ENCODE measurements around the gene U2AF2. TPM values are rescaled to one million over a fixed set of nuclear protein-coding genes. Genes with fewer than 3 reads are reported as not detected.

U2AF2 gene
- polyA plus RNA-seq, 2 donors, result 110 to 120 TPM

GRCh38 chr19:55647732-55648584, 6.9 kb upstream of the U2AF2 start, which contains the start of gene CCDC106:
Gene CCDC106 (plus strand): TSS chr19:55648212. CDS start chr19:55649047, 835 bp downstream.
- Histone ChIP-seq H3K4me3 (ENCODE audit: low read depth in 1 of 2, low read length in 2 of 2) (peak within 1 kb of the TSS; percentile 64 to 71), H3K27ac (ENCODE audit: low read depth in 2 of 2, low read length in 1 of 2) (peak within 1 kb of the TSS; percentile 75 to 79), H3K4me1 (ENCODE audit: control insufficient read depth in 2 of 2, insufficient read depth in 2 of 2, low read length in 1 of 2) (peaks cover 2 to 25% of the 10 kb centered on the region in 2 donors), H3K9me3 (ENCODE audit: control insufficient read depth in 2 of 2, insufficient read depth in 1 of 2, low read depth in 1 of 2, low read length in 1 of 2) (no peaks in the 10 kb centered on the region), H3K27me3 (ENCODE audit: control insufficient read depth in 1 of 2, insufficient read depth in 2 of 2, low read length in 2 of 2) (no peaks in the 10 kb centered on the region), H3K36me3 (ENCODE audit: control insufficient read depth in 2 of 2, insufficient read depth in 2 of 2, low read length in 1 of 2) (peaks cover 0 to 11% of the 10 kb centered on the region in 2 donors)
- 1 to 2% methylated on average over 61 to 87 of the region's 87 CpGs for WGBS, 2 donors

GRCh38 chr19:55648585-55649267, 6.1 kb upstream of the U2AF2 start:
- H3K9me3 ChIP-seq (ENCODE audit: control insufficient read depth in 2 of 2, insufficient read depth in 1 of 2, low read depth in 1 of 2, low read length in 1 of 2), result no peaks in the 10 kb centered on the region
- 24 to 41% methylated on average over 24 to 25 of the region's 25 CpGs for WGBS, 2 donors
- H3K27me3 ChIP-seq (ENCODE audit: control insufficient read depth in 1 of 2, insufficient read depth in 2 of 2, low read length in 2 of 2), result no peaks in the 10 kb centered on the region
- peak overlapping the region; percentile 75 to 79 for H3K27ac ChIP-seq (ENCODE audit: low read depth in 2 of 2, low read length in 1 of 2)
- H3K4me3 ChIP-seq (ENCODE audit: low read depth in 1 of 2, low read length in 2 of 2), result peak overlapping the region; percentile 64 to 71
- H3K4me1 ChIP-seq (ENCODE audit: control insufficient read depth in 2 of 2, insufficient read depth in 2 of 2, low read length in 1 of 2), result peaks cover 2 to 25% of the 10 kb centered on the region in 2 donors
- H3K36me3 ChIP-seq (ENCODE audit: control insufficient read depth in 2 of 2, insufficient read depth in 2 of 2, low read length in 1 of 2), result peaks cover 0 to 11% of the 10 kb centered on the region in 2 donors

GRCh38 chr19:55649268-55650125, 5.3 kb upstream of the U2AF2 start:
- Histone ChIP-seq H3K27me3 (ENCODE audit: control insufficient read depth in 1 of 2, insufficient read depth in 2 of 2, low read length in 2 of 2) (no peaks in the 10 kb centered on the region), H3K4me1 (ENCODE audit: control insufficient read depth in 2 of 2, insufficient read depth in 2 of 2, low read length in 1 of 2) (peaks cover 2 to 20% of the 10 kb centered on the region in 2 donors), H3K4me3 (ENCODE audit: low read depth in 1 of 2, low read length in 2 of 2) (peak overlapping the region in 1 of 2 donors; percentile 10), H3K27ac (ENCODE audit: low read depth in 2 of 2, low read length in 1 of 2) (peak overlapping the region in 1 of 2 donors; percentile 79), H3K36me3 (ENCODE audit: control insufficient read depth in 2 of 2, insufficient read depth in 2 of 2, low read length in 1 of 2) (peaks cover 0 to 11% of the 10 kb centered on the region in 2 donors), H3K9me3 (ENCODE audit: control insufficient read depth in 2 of 2, insufficient read depth in 1 of 2, low read depth in 1 of 2, low read length in 1 of 2) (no peaks in the 10 kb centered on the region)
- WGBS, 2 donors, result 79 to 85% methylated on average over 17 of the region's 17 CpGs

DNA sequence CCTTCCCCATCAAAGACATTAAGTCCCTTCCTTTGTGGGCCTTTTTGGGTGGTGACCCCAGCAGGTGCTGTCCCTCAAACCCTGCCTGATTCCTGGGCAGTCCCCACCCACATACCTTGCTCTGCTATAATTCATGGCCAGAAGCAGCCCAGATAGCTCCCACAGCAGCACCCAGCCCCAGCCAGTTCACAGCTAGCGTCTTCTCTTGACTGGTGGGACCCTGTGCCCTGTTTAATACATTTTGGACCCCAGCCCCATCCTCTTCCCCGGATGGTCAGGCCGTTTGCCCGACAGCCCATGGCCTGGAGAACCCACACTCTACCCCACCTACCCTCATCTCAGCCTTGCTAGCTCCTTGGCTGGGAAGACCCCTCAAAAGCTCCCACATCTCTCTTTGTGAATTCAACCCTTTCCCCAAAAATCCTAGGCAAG, 4.7 kb upstream of the U2AF2 start:
- no peak overlapping the region for H3K27ac ChIP-seq (ENCODE audit: low read depth in 2 of 2, low read length in 1 of 2)
- no peak overlapping the region for H3K4me3 ChIP-seq (ENCODE audit: low read depth in 1 of 2, low read length in 2 of 2)
- peaks cover 2 to 16% of the 10 kb centered on the region in 2 donors for H3K4me1 ChIP-seq (ENCODE audit: control insufficient read depth in 2 of 2, insufficient read depth in 2 of 2, low read length in 1 of 2)
- WGBS, 2 donors, result 90 to 92% methylated on average over 4 of the region's 4 CpGs
- no peaks in the 10 kb centered on the region for H3K9me3 ChIP-seq (ENCODE audit: control insufficient read depth in 2 of 2, insufficient read depth in 1 of 2, low read depth in 1 of 2, low read length in 1 of 2)
- peaks cover 0 to 4% of the 10 kb centered on the region in 2 donors for H3K36me3 ChIP-seq (ENCODE audit: control insufficient read depth in 2 of 2, insufficient read depth in 2 of 2, low read length in 1 of 2)
- no peaks in the 10 kb centered on the region for H3K27me3 ChIP-seq (ENCODE audit: control insufficient read depth in 1 of 2, insufficient read depth in 2 of 2, low read length in 2 of 2)

- H3K27ac ChIP-seq (ENCODE audit: low read depth in 2 of 2, low read length in 1 of 2), result no peak overlapping the region
- no peaks in the 10 kb centered on the region for H3K36me3 ChIP-seq (ENCODE audit: control insufficient read depth in 2 of 2, insufficient read depth in 2 of 2, low read length in 1 of 2)
- no peak overlapping the region for H3K4me3 ChIP-seq (ENCODE audit: low read depth in 1 of 2, low read length in 2 of 2)
- peaks cover 2 to 16% of the 10 kb centered on the region in 2 donors for H3K4me1 ChIP-seq (ENCODE audit: control insufficient read depth in 2 of 2, insufficient read depth in 2 of 2, low read length in 1 of 2)
- 92 to 94% methylated on average over 17 of the region's 17 CpGs for WGBS, 2 donors
- no peaks in the 10 kb centered on the region for H3K9me3 ChIP-seq (ENCODE audit: control insufficient read depth in 2 of 2, insufficient read depth in 1 of 2, low read depth in 1 of 2, low read length in 1 of 2)
- no peaks in the 10 kb centered on the region for H3K27me3 ChIP-seq (ENCODE audit: control insufficient read depth in 1 of 2, insufficient read depth in 2 of 2, low read length in 2 of 2)
Observed at GRCh38 chr19:55650602-55651230, 4.1 kb upstream of the U2AF2 start.

DNA sequence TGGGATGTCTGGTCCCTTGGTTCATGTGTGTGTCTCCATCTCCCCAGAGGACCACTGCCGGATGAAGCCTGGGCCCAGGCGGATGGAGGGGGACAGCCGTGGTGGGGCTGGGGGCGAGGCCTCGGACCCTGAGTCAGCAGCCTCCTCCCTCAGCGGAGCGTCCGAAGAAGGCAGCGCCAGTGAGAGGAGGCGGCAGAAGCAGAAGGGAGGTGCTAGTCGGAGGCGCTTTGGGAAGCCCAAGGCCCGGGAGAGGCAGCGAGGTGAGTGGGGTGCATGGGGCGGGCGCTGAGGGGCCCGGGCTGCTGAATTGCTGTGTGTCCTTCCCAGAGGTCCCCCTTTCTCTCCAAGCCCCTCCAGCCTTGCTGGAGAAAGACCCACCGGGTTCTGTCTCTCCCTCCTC, 3.6 kb upstream of the U2AF2 start:
- peaks cover 2 to 16% of the 10 kb centered on the region in 2 donors for H3K4me1 ChIP-seq (ENCODE audit: control insufficient read depth in 2 of 2, insufficient read depth in 2 of 2, low read length in 1 of 2)

DNA sequence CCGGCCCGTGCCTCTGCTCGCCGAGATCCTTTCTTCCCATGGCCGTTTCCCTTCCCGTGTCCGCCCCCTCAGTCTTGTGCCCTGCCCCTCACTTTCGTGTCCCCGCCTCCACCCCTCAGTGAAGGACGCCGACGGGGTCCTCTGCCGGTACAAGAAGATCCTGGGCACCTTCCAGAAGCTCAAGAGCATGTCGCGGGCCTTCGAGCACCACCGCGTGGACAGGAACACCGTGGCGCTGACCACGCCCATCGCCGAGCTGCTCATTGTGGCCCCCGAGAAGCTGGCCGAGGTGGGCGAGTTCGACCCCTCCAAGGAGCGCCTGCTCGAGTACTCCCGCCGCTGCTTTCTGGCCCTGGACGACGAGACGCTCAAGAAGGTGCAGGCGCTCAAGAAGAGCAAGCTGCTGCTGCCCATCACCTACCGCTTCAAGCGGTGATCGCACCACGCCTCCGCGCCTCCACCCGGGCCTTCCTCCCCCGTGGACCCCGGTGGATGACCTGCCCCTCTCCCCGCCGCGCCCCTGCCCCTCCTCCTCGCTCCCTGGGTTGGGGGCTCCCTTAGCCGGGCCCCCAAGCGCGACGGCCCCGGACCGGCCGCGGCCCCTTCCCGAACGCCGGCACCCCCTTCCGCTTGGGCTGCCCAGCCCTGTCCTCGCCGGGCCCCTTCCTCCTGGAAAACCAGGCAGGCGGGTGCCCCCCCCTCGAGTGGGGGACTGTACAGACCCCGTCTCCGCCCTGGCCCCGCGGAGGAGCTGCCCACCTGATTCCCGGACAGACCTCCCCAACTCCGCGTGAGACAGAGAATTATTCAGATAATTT, 2.3 kb upstream of the U2AF2 start:
- H3K4me3 ChIP-seq (ENCODE audit: low read depth in 1 of 2, low read length in 2 of 2), result no peak overlapping the region
- no peaks in the 10 kb centered on the region for H3K36me3 ChIP-seq (ENCODE audit: control insufficient read depth in 2 of 2, insufficient read depth in 2 of 2, low read length in 1 of 2)
- H3K27me3 ChIP-seq (ENCODE audit: control insufficient read depth in 1 of 2, insufficient read depth in 2 of 2, low read length in 2 of 2), result no peaks in the 10 kb centered on the region
- WGBS, 2 donors, result 81 to 82% methylated on average over 70 to 71 of the region's 71 CpGs
- H3K27ac ChIP-seq (ENCODE audit: low read depth in 2 of 2, low read length in 1 of 2), result peak overlapping the region in 1 of 2 donors; percentile 14
- H3K9me3 ChIP-seq (ENCODE audit: control insufficient read depth in 2 of 2, insufficient read depth in 1 of 2, low read depth in 1 of 2, low read length in 1 of 2), result no peaks in the 10 kb centered on the region
- H3K4me1 ChIP-seq (ENCODE audit: control insufficient read depth in 2 of 2, insufficient read depth in 2 of 2, low read length in 1 of 2), result peaks cover 8 to 26% of the 10 kb centered on the region in 2 donors

More for the DNA sequence above, 3.6 kb upstream of the U2AF2 start:
- Histone ChIP-seq H3K27ac (ENCODE audit: low read depth in 2 of 2, low read length in 1 of 2) (no peak overlapping the region), H3K27me3 (ENCODE audit: control insufficient read depth in 1 of 2, insufficient read depth in 2 of 2, low read length in 2 of 2) (no peaks in the 10 kb centered on the region), H3K36me3 (ENCODE audit: control insufficient read depth in 2 of 2, insufficient read depth in 2 of 2, low read length in 1 of 2) (no peaks in the 10 kb centered on the region), H3K9me3 (ENCODE audit: control insufficient read depth in 2 of 2, insufficient read depth in 1 of 2, low read depth in 1 of 2, low read length in 1 of 2) (no peaks in the 10 kb centered on the region), H3K4me3 (ENCODE audit: low read depth in 1 of 2, low read length in 2 of 2) (no peak overlapping the region)
- 84 to 89% methylated on average over 18 of the region's 18 CpGs for WGBS, 2 donors

- Histone ChIP-seq H3K9me3 (ENCODE audit: control insufficient read depth in 2 of 2, insufficient read depth in 1 of 2, low read depth in 1 of 2, low read length in 1 of 2) (no peaks in the 10 kb centered on the region), H3K4me1 (ENCODE audit: control insufficient read depth in 2 of 2, insufficient read depth in 2 of 2, low read length in 1 of 2) (peaks cover 9 to 24% of the 10 kb centered on the region in 2 donors), H3K27me3 (ENCODE audit: control insufficient read depth in 1 of 2, insufficient read depth in 2 of 2, low read length in 2 of 2) (no peaks in the 10 kb centered on the region), H3K27ac (ENCODE audit: low read depth in 2 of 2, low read length in 1 of 2) (peak overlapping the region; percentile 94 to 95), H3K36me3 (ENCODE audit: control insufficient read depth in 2 of 2, insufficient read depth in 2 of 2, low read length in 1 of 2) (peaks cover 0 to under 1% of the 10 kb centered on the region in 2 donors), H3K4me3 (ENCODE audit: low read depth in 1 of 2, low read length in 2 of 2) (peak overlapping the region; percentile 56 to 90)
- 0% methylated on average over 56 to 57 of the region's 57 CpGs for WGBS, 2 donors
Observed at GRCh38 chr19:55653651-55654322, 1.0 kb upstream of the U2AF2 start.
